ENCODE data around the gene TAOK3.

Gene TAOK3

GRCh38 chr12:118190266-118190665 is 182.4 kb downstream of the TAOK3 start:
- peaks cover 35% of the 10 kb centered on the region for H3K36me3 ChIP-seq (ENCODE audit: control insufficient read depth, low read length)
- H3K4me3 ChIP-seq (ENCODE audit: low read length): no peak overlapping the region
- H3K4me2 ChIP-seq (ENCODE audit: low read length): no peak overlapping the region
- H3K9me2 ChIP-seq (replicated peaks; ENCODE audit: control insufficient read depth, low read length): no peaks in the 10 kb centered on the region
- no peak overlapping the region for H3K27ac ChIP-seq (ENCODE audit: low read depth, low read length)
- 0 out of 2 replicates have a peak, but pooled peaks cover 3% of the 10 kb centered on the region for H4K20me1 ChIP-seq (ENCODE audit: control insufficient read depth, insufficient read depth, low read depth, low read length)
- no peaks in the 10 kb centered on the region for H3K79me2 ChIP-seq (ENCODE audit: control insufficient read depth, low read length)
- no peaks in the 10 kb centered on the region for H3K27me3 ChIP-seq (ENCODE audit: control insufficient read depth, low read length)
- no peaks in the 10 kb centered on the region for H3K9me3 ChIP-seq (ENCODE audit: control insufficient read depth, insufficient read depth, low read length)
- TF ChIP-seq CTCF (IDR thresholded peaks at IDR 0.05; ENCODE audit: low read depth, low read length, poor library complexity, severe bottlenecking): no peak
- no peak for TF ChIP-seq EZH2phosphoT487 (IDR thresholded peaks at IDR 0.05; ENCODE audit: borderline replicate concordance, low read length)
- no peaks in the 10 kb centered on the region for H3K4me1 ChIP-seq (ENCODE audit: control insufficient read depth, low read length)
- 0 out of 2 replicates have a peak, but pooled peaks cover 5% of the 10 kb centered on the region for H3F3A ChIP-seq (ENCODE audit: control insufficient read depth, insufficient read depth)

GRCh38 chr12:118189741-118190191 is 182.9 kb downstream of the TAOK3 start:
- Histone ChIP-seq H4K20me1 (ENCODE audit: control insufficient read depth, insufficient read depth, low read depth, low read length) (0 out of 2 replicates have a peak, but pooled peaks cover 3% of the 10 kb centered on the region), H3K36me3 (ENCODE audit: control insufficient read depth, low read length) (peaks cover 34% of the 10 kb centered on the region), H3K9me2 (replicated peaks; ENCODE audit: control insufficient read depth, low read length) (no peaks in the 10 kb centered on the region), H3K27me3 (ENCODE audit: control insufficient read depth, low read length) (no peaks in the 10 kb centered on the region), H3K4me3 (ENCODE audit: low read length) (no peak overlapping the region), H3K27ac (ENCODE audit: low read depth, low read length) (no peak overlapping the region), H3F3A (ENCODE audit: control insufficient read depth, insufficient read depth) (0 out of 2 replicates have a peak, but pooled peaks cover 5% of the 10 kb centered on the region), H3K9me3 (ENCODE audit: control insufficient read depth, insufficient read depth, low read length) (no peaks in the 10 kb centered on the region), H3K4me2 (ENCODE audit: low read length) (no peak overlapping the region), H3K79me2 (ENCODE audit: control insufficient read depth, low read length) (no peaks in the 10 kb centered on the region), H3K4me1 (ENCODE audit: control insufficient read depth, low read length) (no peaks in the 10 kb centered on the region)
- TF ChIP-seq CTCF (IDR thresholded peaks at IDR 0.05; ENCODE audit: low read depth, low read length, poor library complexity, severe bottlenecking) (no peak), EZH2phosphoT487 (IDR thresholded peaks at IDR 0.05; ENCODE audit: borderline replicate concordance, low read length) (no peak)

- Histone ChIP-seq H3K9me3 (ENCODE audit: control insufficient read depth, insufficient read depth, low read length) (no peaks in the 10 kb centered on the region), H3K4me3 (ENCODE audit: low read length) (no peak overlapping the region), H3K9me2 (replicated peaks; ENCODE audit: control insufficient read depth, low read length) (no peaks in the 10 kb centered on the region), H3F3A (ENCODE audit: control insufficient read depth, insufficient read depth) (0 out of 2 replicates have a peak, but pooled peaks cover 5% of the 10 kb centered on the region), H3K79me2 (ENCODE audit: control insufficient read depth, low read length) (no peaks in the 10 kb centered on the region), H3K4me1 (ENCODE audit: control insufficient read depth, low read length) (no peaks in the 10 kb centered on the region), H3K27me3 (ENCODE audit: control insufficient read depth, low read length) (no peaks in the 10 kb centered on the region), H3K36me3 (ENCODE audit: control insufficient read depth, low read length) (peaks cover 32% of the 10 kb centered on the region), H3K4me2 (ENCODE audit: low read length) (no peak overlapping the region), H4K20me1 (ENCODE audit: control insufficient read depth, insufficient read depth, low read depth, low read length) (0 out of 2 replicates have a peak, but pooled peaks cover 3% of the 10 kb centered on the region), H3K27ac (ENCODE audit: low read depth, low read length) (no peak overlapping the region)
- TF ChIP-seq EZH2phosphoT487 (IDR thresholded peaks at IDR 0.05; ENCODE audit: borderline replicate concordance, low read length): no peak
- TF ChIP-seq CTCF (IDR thresholded peaks at IDR 0.05; ENCODE audit: low read depth, low read length, poor library complexity, severe bottlenecking): no peak
These were observed 183.9 kb downstream of the TAOK3 start for GRCh38 chr12:118188690-118189371.

All from DOHH2 (cell line).